HCT116 (cell line): ENCODE results near the gene PCNT. TPM values are rescaled to one million over a fixed set of nuclear protein-coding genes. Genes with fewer than 3 reads are reported as not detected.

Source experiments
- ATAC-seq: fragments of 200-7000 bp; cut with Tn5 transposase; 2 replicates; pipeline ENCODE4 v1.9.1; 2020; ENCODE audit warnings: mild to moderate bottlenecking, moderate library complexity
- BruUV-seq: library from RNA; stranded (reverse); fragments of 400-500 nt; replicated peaks from 2 replicates; lab custom pipeline; 2021; lab: Mats Ljungman, UMichigan
- CTCF ChIA-PET: fragments of 300-600 bp; sonication (Branson Sonifier 250); formaldehyde crosslinking; loops from one replicate; lab custom pipeline; 2021; ENCODE audit warnings: antibody characterized with exemption; lab: Charles Lee
- POLR2A ChIA-PET: fragments of 300-600, 350-600 bp; sonication (Branson Sonifier 250); formaldehyde crosslinking; loops from one replicate; lab custom pipeline; 2021; ENCODE audit warnings: antibody characterized with exemption; lab: Charles Lee
- RAD21 ChIA-PET, 2 experiments: fragments of 300-600 bp; sonication (Branson Sonifier 250); formaldehyde crosslinking; loops; one replicate each; lab custom pipeline; 2023; ENCODE audit warnings: low total read pairs in 2 of 2; ENCODE audit not compliant: uncharacterized antibody in 2 of 2, unreplicated experiment in 2 of 2, low non-redundant PET in 1 of 2; lab: Charles Lee
- DNase-seq: peaks from one replicate; pipeline ENCODE4 v3.0.0-alpha.2; 2010; ENCODE audit warnings: low read depth, low spot score
- H2AFZ ChIP-seq: fragments of 200-600 bp; shearing (Covaris generic), sonication (generic); 2 replicates; pipeline ENCODE4 v1.6.1; 2017; ENCODE audit warnings: low read depth, mixed run types, mixed read lengths, antibody characterized with exemption, low read length; ENCODE audit not compliant: poor library complexity, severe bottlenecking
- H3K27ac ChIP-seq: 2 replicates; pipeline ENCODE4 v1.5.1; 2012; ENCODE audit warnings: low read depth, low read length
- H3K27me3 ChIP-seq: fragments of 200-600 bp; sonication (generic); 2 replicates; pipeline ENCODE4 v1.6.1; 2016; ENCODE audit warnings: mixed run types, low read length, mixed read lengths; ENCODE audit not compliant: insufficient read depth
- H3K36me3 ChIP-seq, 2 experiments: fragments of 200-500 bp in 1 of 2; fragments of 200-600 bp in 1 of 2; sonication (Bioruptor generic) in 1 of 2; sonication (generic) in 1 of 2; 2 replicates each; pipeline versions ENCODE4 v1.5.1 to v1.6.1; 2014 to 2016; ENCODE audit warnings: low read length in 2 of 2, inconsistent platforms in 1 of 2, mixed read lengths in 1 of 2, mixed run types in 1 of 2; ENCODE audit not compliant: insufficient read depth in 2 of 2, control insufficient read depth in 1 of 2
- H3K4me1 ChIP-seq, 2 experiments: fragments of 200-600 bp in 1 of 2; sonication (generic) in 1 of 2; 2 replicates each; pipeline versions ENCODE4 v1.5.1 to v1.6.1; 2012 to 2017; ENCODE audit warnings: low read length in 2 of 2, inconsistent platforms in 1 of 2, mild to moderate bottlenecking in 1 of 2, mixed read lengths in 1 of 2, mixed run types in 1 of 2, moderate library complexity in 1 of 2; ENCODE audit not compliant: insufficient read depth in 2 of 2, control insufficient read depth in 1 of 2
- H3K4me2 ChIP-seq: fragments of 200-600 bp; sonication (generic); 2 replicates; pipeline ENCODE4 v1.6.1; 2017; ENCODE audit warnings: mixed run types, low read length, mixed read lengths
- H3K4me3 ChIP-seq, 2 experiments: fragments of 200-600 bp in 1 of 2; sonication (generic) in 1 of 2; replicated peaks in 1 of 2; 2 replicates each; pipeline ENCODE4 v1.5.1; 2011 to 2016; ENCODE audit warnings: low read length in 2 of 2, control low read depth in 1 of 2, low read depth in 1 of 2, mild to moderate bottlenecking in 1 of 2, mixed read lengths in 1 of 2, mixed run types in 1 of 2
- H3K79me2 ChIP-seq: fragments of 200-600 bp; sonication (generic); 2 replicates; pipeline ENCODE4 v1.6.1; 2017; ENCODE audit warnings: mild to moderate bottlenecking, mixed run types, low read length, moderate library complexity, mixed read lengths; ENCODE audit not compliant: insufficient read depth
- H3K9ac ChIP-seq: fragments of 200-600 bp; sonication (generic); 2 replicates; pipeline ENCODE4 v1.6.1; 2016; ENCODE audit warnings: low read length, mixed read lengths
- H3K9me2 ChIP-seq: fragments of 200-600 bp; sonication (generic), shearing (Covaris generic); 2 replicates; pipeline ENCODE4 v1.6.1; 2017; ENCODE audit warnings: mixed run types, mild to moderate bottlenecking, moderate library complexity; ENCODE audit not compliant: insufficient read depth
- H3K9me3 ChIP-seq, 2 experiments: fragments of 200-500 bp in 1 of 2; fragments of 200-600 bp in 1 of 2; sonication (Bioruptor generic) in 1 of 2; sonication (generic) in 1 of 2; 2 replicates each; pipeline ENCODE4 v1.6.1; 2014 to 2017; ENCODE audit warnings: low read length in 2 of 2, mixed read lengths in 2 of 2, inconsistent platforms in 1 of 2, low read depth in 1 of 2, mild to moderate bottlenecking in 1 of 2, mixed run types in 1 of 2, moderate library complexity in 1 of 2; ENCODE audit not compliant: control insufficient read depth in 1 of 2, insufficient read depth in 1 of 2
- H4K20me1 ChIP-seq: fragments of 200-600 bp; sonication (generic), shearing (Covaris generic); 2 replicates; pipeline ENCODE4 v1.6.1; 2017; ENCODE audit warnings: mixed run types, mild to moderate bottlenecking, moderate library complexity; ENCODE audit not compliant: insufficient read depth
- CBX3 ChIP-seq: IDR thresholded peaks from 2 replicates; pipeline ENCODE4 v1.6.1; 2012; ENCODE audit warnings: low read depth
- ELF1 ChIP-seq: IDR thresholded peaks from 2 replicates; pipeline ENCODE4 v1.6.1; 2012; ENCODE audit warnings: low read depth, borderline replicate concordance
- EZH2 ChIP-seq: fragments of 200-600 bp; sonication (generic); IDR thresholded peaks from 2 replicates; pipeline ENCODE4 v1.6.1; 2017; ENCODE audit warnings: antibody characterized with exemption, mixed run types
- EZH2phosphoT487 ChIP-seq: fragments of 200-600 bp; IDR thresholded peaks from 2 replicates; pipeline ENCODE4 v1.6.1; 2018; ENCODE audit warnings: antibody characterized with exemption, borderline replicate concordance
- FOSL1 ChIP-seq: IDR thresholded peaks from 2 replicates; pipeline ENCODE4 v1.6.1; 2012; ENCODE audit warnings: low read depth
- JUND ChIP-seq: IDR thresholded peaks from 2 replicates; pipeline ENCODE4 v1.6.1; 2012
- POLR2A ChIP-seq: IDR thresholded peaks from 2 replicates; pipeline ENCODE4 v1.7.0; 2011; ENCODE audit warnings: borderline replicate concordance; ENCODE audit not compliant: insufficient read depth, insufficient read length; ENCODE audit errors: extremely low read depth
- RAD21 ChIP-seq: IDR thresholded peaks from 2 replicates; pipeline ENCODE4 v1.6.1; 2012; ENCODE audit warnings: low read depth, mild to moderate bottlenecking
- SRF ChIP-seq: IDR thresholded peaks from 2 replicates; pipeline ENCODE4 v1.6.1; 2012; ENCODE audit warnings: low read depth
- TCF7L2 ChIP-seq: IDR thresholded peaks from 2 replicates; pipeline ENCODE4 v1.7.0; 2011; ENCODE audit warnings: borderline replicate concordance, inconsistent platforms; ENCODE audit not compliant: insufficient read depth, insufficient read length; ENCODE audit errors: extremely low read depth
- ZFX ChIP-seq: fragments of 450-650 bp; IDR thresholded peaks from 2 replicates; pipeline ENCODE4 v1.6.1; 2017
- intact Hi-C: fragments of 100-400 bp; cut with micrococcal nuclease; formaldehyde crosslinking; loops from 2 replicates; pipeline ENCODE4 v1.10.0; 2022
- total RNA-seq: library from RNA; stranded (reverse); gene quantifications from one replicate; pipeline ENCODE4 v1.2.1, GENCODE V29; 2021; ENCODE audit not compliant: unreplicated experiment
- TF ChIP-seq, protein P1 (sequence below): IDR thresholded peaks from 2 replicates; pipeline ENCODE4 v1.6.1; 2012
- TF ChIP-seq, protein P2 (sequence below): IDR thresholded peaks from 2 replicates; pipeline ENCODE4 v1.6.1; 2011; ENCODE audit warnings: mild to moderate bottlenecking, low read length, moderate library complexity; ENCODE audit not compliant: insufficient replicate concordance; ENCODE audit errors: extremely low read depth
- TF ChIP-seq, protein P3 (sequence below), 3 experiments: fragments of 200-600 bp in 1 of 3; sonication (generic) in 1 of 3; IDR thresholded peaks in 2 of 3; conservative IDR thresholded peaks in 1 of 3; 2 replicates each; pipeline ENCODE4 v1.5.1; 2012 to 2017; ENCODE audit warnings: low read depth in 2 of 3, low read length in 2 of 3, antibody characterized with exemption in 1 of 3, borderline replicate concordance in 1 of 3, control low read depth in 1 of 3, mild to moderate bottlenecking in 1 of 3, mixed read lengths in 1 of 3, mixed run types in 1 of 3, moderate library complexity in 1 of 3; ENCODE audit not compliant: insufficient read depth in 1 of 3

PCNT gene
- total RNA-seq, 1 experiment from 2014 or later, result 43.6 TPM

DNA sequence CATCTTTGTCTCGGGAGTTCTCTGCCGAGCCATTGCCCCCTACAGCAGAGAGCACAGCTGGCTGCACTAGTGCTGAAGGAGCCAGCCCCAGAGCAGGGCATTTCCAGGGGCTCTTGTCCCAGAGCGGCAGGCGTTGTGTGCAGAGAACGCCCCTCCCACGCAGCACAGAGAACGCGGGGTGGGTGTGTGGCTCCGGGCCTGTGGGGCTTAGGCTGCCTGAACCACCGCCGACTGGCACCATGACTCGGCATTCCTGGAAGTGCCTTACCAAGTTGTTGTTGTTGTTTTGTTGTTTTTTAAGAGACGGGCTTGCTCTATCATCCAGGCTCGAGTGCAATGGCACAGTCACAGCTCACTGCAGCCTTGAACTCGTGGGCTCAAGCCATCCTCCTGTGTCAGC is 119.0 kb downstream of the PCNT start:
- Histone ChIP-seq H3K4me2 (no peak overlapping the region), H3K9ac (no peak overlapping the region), H3K79me2 (no peaks in the 10 kb centered on the region), H3K4me1 (no peaks in the 10 kb centered on the region), H3K4me3 (no peak overlapping the region), H3K9me3 (no peaks in the 10 kb centered on the region), H3K27me3 (no peaks in the 10 kb centered on the region), H3K36me3 (peaks cover 25 to 36% of the 10 kb centered on the region in 2 experiments), H2AFZ (no peak overlapping the region), H3K27ac (no peak overlapping the region), H3K9me2 (no peaks in the 10 kb centered on the region), H4K20me1 (no peaks in the 10 kb centered on the region)
- BruUV-seq, result no TSS peak
- TF ChIP-seq TCF7L2 (no peak), ZFX (no peak), POLR2A (no peak), ELF1 (no peak), CBX3 (no peak), EZH2phosphoT487 (no peak), JUND (no peak), SRF (no peak), EZH2 (no peak), FOSL1 (no peak), RAD21 (no peak)
- TF ChIP-seq, protein P1, sequence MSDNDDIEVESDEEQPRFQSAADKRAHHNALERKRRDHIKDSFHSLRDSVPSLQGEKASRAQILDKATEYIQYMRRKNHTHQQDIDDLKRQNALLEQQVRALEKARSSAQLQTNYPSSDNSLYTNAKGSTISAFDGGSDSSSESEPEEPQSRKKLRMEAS, result no peak
- TF ChIP-seq, protein P2, sequence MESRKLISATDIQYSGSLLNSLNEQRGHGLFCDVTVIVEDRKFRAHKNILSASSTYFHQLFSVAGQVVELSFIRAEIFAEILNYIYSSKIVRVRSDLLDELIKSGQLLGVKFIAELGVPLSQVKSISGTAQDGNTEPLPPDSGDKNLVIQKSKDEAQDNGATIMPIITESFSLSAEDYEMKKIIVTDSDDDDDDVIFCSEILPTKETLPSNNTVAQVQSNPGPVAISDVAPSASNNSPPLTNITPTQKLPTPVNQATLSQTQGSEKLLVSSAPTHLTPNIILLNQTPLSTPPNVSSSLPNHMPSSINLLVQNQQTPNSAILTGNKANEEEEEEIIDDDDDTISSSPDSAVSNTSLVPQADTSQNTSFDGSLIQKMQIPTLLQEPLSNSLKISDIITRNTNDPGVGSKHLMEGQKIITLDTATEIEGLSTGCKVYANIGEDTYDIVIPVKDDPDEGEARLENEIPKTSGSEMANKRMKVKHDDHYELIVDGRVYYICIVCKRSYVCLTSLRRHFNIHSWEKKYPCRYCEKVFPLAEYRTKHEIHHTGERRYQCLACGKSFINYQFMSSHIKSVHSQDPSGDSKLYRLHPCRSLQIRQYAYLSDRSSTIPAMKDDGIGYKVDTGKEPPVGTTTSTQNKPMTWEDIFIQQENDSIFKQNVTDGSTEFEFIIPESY, result no peak
- TF ChIP-seq, protein P3, sequence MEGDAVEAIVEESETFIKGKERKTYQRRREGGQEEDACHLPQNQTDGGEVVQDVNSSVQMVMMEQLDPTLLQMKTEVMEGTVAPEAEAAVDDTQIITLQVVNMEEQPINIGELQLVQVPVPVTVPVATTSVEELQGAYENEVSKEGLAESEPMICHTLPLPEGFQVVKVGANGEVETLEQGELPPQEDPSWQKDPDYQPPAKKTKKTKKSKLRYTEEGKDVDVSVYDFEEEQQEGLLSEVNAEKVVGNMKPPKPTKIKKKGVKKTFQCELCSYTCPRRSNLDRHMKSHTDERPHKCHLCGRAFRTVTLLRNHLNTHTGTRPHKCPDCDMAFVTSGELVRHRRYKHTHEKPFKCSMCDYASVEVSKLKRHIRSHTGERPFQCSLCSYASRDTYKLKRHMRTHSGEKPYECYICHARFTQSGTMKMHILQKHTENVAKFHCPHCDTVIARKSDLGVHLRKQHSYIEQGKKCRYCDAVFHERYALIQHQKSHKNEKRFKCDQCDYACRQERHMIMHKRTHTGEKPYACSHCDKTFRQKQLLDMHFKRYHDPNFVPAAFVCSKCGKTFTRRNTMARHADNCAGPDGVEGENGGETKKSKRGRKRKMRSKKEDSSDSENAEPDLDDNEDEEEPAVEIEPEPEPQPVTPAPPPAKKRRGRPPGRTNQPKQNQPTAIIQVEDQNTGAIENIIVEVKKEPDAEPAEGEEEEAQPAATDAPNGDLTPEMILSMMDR (IDR thresholded peaks at IDR 0.05 in 2 of 3, conservative IDR thresholded peaks at IDR 0.05 in 1 of 3; ENCODE audit: borderline replicate concordance in 1 of 3, insufficient read depth in 1 of 3, low read depth in 2 of 3, low read length in 2 of 3), result no peak
- CTCF ChIA-PET, result no interaction called here
- ATAC-seq (no peak), DNase-seq (no peak)
- POLR2A ChIA-PET, result no interaction called here
- intact Hi-C loops, result no loop called here
- RAD21 ChIA-PET, result no interaction called here
